Left lung (tissue), 8 donors: ENCODE data around the gene GSTM3. TPM values are rescaled to one million over a fixed set of nuclear protein-coding genes. Genes with fewer than 3 reads are reported as not detected.

Source experiments
- polyA plus RNA-seq, 6 donors: library from polyadenylated mRNA; unstranded; fragments of 120-200 nt; gene quantifications; one replicate each; pipeline ENCODE4 v1.2.1, GENCODE V29; 2013; ENCODE audit not compliant: insufficient read length in 6 of 6
- total RNA-seq, 2 donors: library from RNA; stranded (reverse); fragmentation: NEBNext Ultra II Directional; extraction: Animal tissue kit (Norgen Biotek cat#: 25700); gene quantifications; one replicate each; pipeline ENCODE4 v1.2.1, GENCODE V29; 2021
- donor health status: DM: no; HTN: yes; CAD: no.
- donor health status: DM: no; HTN: no; CAD: no.

Gene GSTM3
- total and polyA plus RNA-seq, 8 donors, result 13.8 to 142 (median 104) TPM

Other genes with a start within 250 kb of the GSTM3 start
- 10 to 100 TPM; 11.3 to 14.9 TPM for gene CYB561D1, start 246.9 kb downstream of the GSTM3 start, total RNA-seq
- gene CYB561D1, start 246.9 kb downstream of the GSTM3 start, polyA plus RNA-seq, result 1 to 10 TPM; 6.0 to 10.0 (median 7.6) TPM
- 1 to 10 TPM; 4.1 to 8.1 TPM for gene AMIGO1, start 231.3 kb downstream of the GSTM3 start, total RNA-seq
- gene AMIGO1, start 231.3 kb downstream of the GSTM3 start, polyA plus RNA-seq, result 1 to 10 TPM; 3.1 to 4.6 (median 3.5) TPM
- gene GPR61, start 201.2 kb downstream of the GSTM3 start, total RNA-seq, result not detected
- under 1 TPM; 0.43 to 0.93 (median 0.69) TPM for gene GPR61, start 201.2 kb downstream of the GSTM3 start, polyA plus RNA-seq
- gene GNAI3, start 192.4 kb downstream of the GSTM3 start, total RNA-seq, result 1 to 10 TPM; 6.4 to 9.9 TPM
- gene GNAI3, start 192.4 kb downstream of the GSTM3 start, polyA plus RNA-seq, result 10 to 100 TPM in 5 of 6 donors, 1 to 10 TPM in 1; 9.8 to 11.5 (median 11.1) TPM
- gene GNAT2, start 121.4 kb downstream of the GSTM3 start, total RNA-seq, result not detected
- under 1 TPM in 1 of 6 donors, not detected in 5; 0.21 TPM for gene GNAT2, start 121.4 kb downstream of the GSTM3 start, polyA plus RNA-seq
- 10 to 100 TPM; 49.5 to 86.9 TPM for gene AMPD2, start 121.2 kb downstream of the GSTM3 start, total RNA-seq
- gene AMPD2, start 121.2 kb downstream of the GSTM3 start, polyA plus RNA-seq, result 10 to 100 TPM; 38.7 to 62.1 (median 47.4) TPM
- gene GSTM4, start 84.9 kb downstream of the GSTM3 start, total RNA-seq, result 10 to 100 TPM; 20.2 to 22.2 TPM
- 10 to 100 TPM; 28.7 to 37.2 (median 29.8) TPM for gene GSTM4, start 84.9 kb downstream of the GSTM3 start, polyA plus RNA-seq
- 10 to 100 TPM; 25.4 to 28.3 TPM for gene GSTM2, start 73.0 kb downstream of the GSTM3 start, total RNA-seq
- gene GSTM2, start 73.0 kb downstream of the GSTM3 start, polyA plus RNA-seq, result 100 to 1,000 TPM; 188 to 281 (median 236) TPM
- gene GSTM1, start 53.2 kb downstream of the GSTM3 start, total RNA-seq, result 10 to 100 TPM in 1 of 2 donors, not detected in 1; 24.9 TPM
- 100 to 1,000 TPM in 3 of 6 donors, 10 to 100 TPM in 1, 1 to 10 TPM in 2; 1.7 to 165 (median 99.6) TPM for gene GSTM1, start 53.2 kb downstream of the GSTM3 start, polyA plus RNA-seq
- gene GSTM5, start 28.8 kb downstream of the GSTM3 start, total RNA-seq, result 10 to 100 TPM in 1 of 2 donors, 1 to 10 TPM in 1; 8.4 to 11.6 TPM
- gene GSTM5, start 28.8 kb downstream of the GSTM3 start, polyA plus RNA-seq, result 10 to 100 TPM; 56.3 to 91.2 (median 65.1) TPM
- not detected for gene EPS8L3, start 22.9 kb upstream of the GSTM3 start, total RNA-seq
- under 1 TPM; 0.21 to 0.99 (median 0.52) TPM for gene EPS8L3, start 22.9 kb upstream of the GSTM3 start, polyA plus RNA-seq
- 10 to 100 TPM; 45.7 to 68.0 TPM for gene CSF1, start 169.8 kb upstream of the GSTM3 start, total RNA-seq
- 10 to 100 TPM in 2 of 6 donors, 1 to 10 TPM in 4; 6.9 to 12.8 (median 9.1) TPM for gene CSF1, start 169.8 kb upstream of the GSTM3 start, polyA plus RNA-seq
- 100 to 1,000 TPM in 1 of 2 donors, 10 to 100 TPM in 1; 79.3 to 116 TPM for gene AHCYL1, start 243.7 kb upstream of the GSTM3 start, total RNA-seq
- gene AHCYL1, start 243.7 kb upstream of the GSTM3 start, polyA plus RNA-seq, result 10 to 100 TPM; 73.3 to 92.6 (median 83.9) TPM